ENCODE measurements around the gene NINL.
"Not testable (repeated sequence)": the region's sequence is repeated elsewhere in the genome, so short reads cannot be mapped to it uniquely, and the experiment has no call there.

Gene NINL

GRCh38 chr20:25553819-25554296 is 31.5 kb downstream of the NINL start:
- DNase-seq (ENCODE audit: low read depth in 3 of 3, low spot score in 1 of 3), result no peak

GRCh38 chr20:25552977-25553376 is 32.4 kb downstream of the NINL start:
- DNase-seq (ENCODE audit: low read depth in 3 of 3, low spot score in 1 of 3), result no peak

- no peak for DNase-seq (ENCODE audit: low read depth in 3 of 3, low spot score in 1 of 3)
Measured at GRCh38 chr20:25551413-25552215, 33.7 kb downstream of the NINL start.

GRCh38 chr20:25550645-25551337 is 34.5 kb downstream of the NINL start:
- not testable (repeated sequence) for DNase-seq (ENCODE audit: low read depth in 3 of 3, low spot score in 1 of 3)

GRCh38 chr20:25549843-25550477 is 35.4 kb downstream of the NINL start:
- no peak for DNase-seq (ENCODE audit: low read depth in 3 of 3, low spot score in 1 of 3)

GRCh38 chr20:25549172-25549773 is 36.1 kb downstream of the NINL start:
- no peak for DNase-seq (ENCODE audit: low read depth in 3 of 3, low spot score in 1 of 3)

- DNase-seq (ENCODE audit: low read depth in 3 of 3, low spot score in 1 of 3), result no peak
Measured at GRCh38 chr20:25548613-25549086, 36.7 kb downstream of the NINL start.

GRCh38 chr20:25547999-25548398 is 37.3 kb downstream of the NINL start:
- no peak for DNase-seq (ENCODE audit: low read depth in 3 of 3, low spot score in 1 of 3)

- DNase-seq (ENCODE audit: low read depth in 3 of 3, low spot score in 1 of 3), result no peak
Measured at GRCh38 chr20:25547063-25547462, 38.3 kb downstream of the NINL start.

GRCh38 chr20:25546048-25546447 is 39.3 kb downstream of the NINL start:
- no peak for DNase-seq (ENCODE audit: low read depth in 3 of 3, low spot score in 1 of 3)

- DNase-seq (ENCODE audit: low read depth in 3 of 3, low spot score in 1 of 3), result no peak
Measured at GRCh38 chr20:25545171-25545570, 40.2 kb downstream of the NINL start.

- no peak for DNase-seq (ENCODE audit: low read depth in 3 of 3, low spot score in 1 of 3)
Measured at GRCh38 chr20:25544734-25545133, 40.6 kb downstream of the NINL start.

- DNase-seq (ENCODE audit: low read depth in 3 of 3, low spot score in 1 of 3), result no peak
Measured at GRCh38 chr20:25544311-25544710, 41.0 kb downstream of the NINL start.

GRCh38 chr20:25543068-25543467 is 42.3 kb downstream of the NINL start:
- DNase-seq (ENCODE audit: low read depth in 3 of 3, low spot score in 1 of 3), result no peak

- DNase-seq (ENCODE audit: low read depth in 3 of 3, low spot score in 1 of 3), result no peak
Measured at GRCh38 chr20:25541676-25542075, 43.7 kb downstream of the NINL start.

- no peak for DNase-seq (ENCODE audit: low read depth in 3 of 3, low spot score in 1 of 3)
Measured at GRCh38 chr20:25539742-25540672, 45.3 kb downstream of the NINL start.

- no peak for DNase-seq (ENCODE audit: low read depth in 3 of 3, low spot score in 1 of 3)
Measured at GRCh38 chr20:25538838-25539665, 46.3 kb downstream of the NINL start.

GRCh38 chr20:25537890-25538289 is 47.4 kb downstream of the NINL start:
- DNase-seq (ENCODE audit: low read depth in 3 of 3, low spot score in 1 of 3), result no peak

GRCh38 chr20:25535762-25536161 is 49.6 kb downstream of the NINL start:
- DNase-seq (ENCODE audit: low read depth in 3 of 3, low spot score in 1 of 3), result no peak
